GM23338 (cell line): ENCODE results near the gene NAALADL2.

Experiments
- CTCF ChIP-seq, 2 experiments: fragments of 200-600 bp in 1 of 2; sonication (generic) in 1 of 2; conservative IDR thresholded peaks; 2 replicates each; pipeline versions ENCODE4 v1.5.1 to v1.6.1; 2016 to 2017; ENCODE audit warnings: antibody characterized with exemption in 2 of 2, low read depth in 2 of 2, mild to moderate bottlenecking in 2 of 2, moderate library complexity in 1 of 2
- EZH2 ChIP-seq: fragments of 200-600 bp; sonication (generic); IDR thresholded peaks from one replicate; pipeline ENCODE4 v1.8.0; 2017; ENCODE audit warnings: antibody characterized with exemption, mild to moderate bottlenecking, low read depth; ENCODE audit not compliant: unreplicated experiment
- POLR2AphosphoS5 ChIP-seq: IDR thresholded peaks from 2 replicates; pipeline ENCODE4 v1.6.1; 2016; ENCODE audit warnings: antibody characterized with exemption, low read depth

GRCh38 chr3:175826759-175827158 lies 967.6 kb downstream of the NAALADL2 start:
- TF ChIP-seq EZH2 (no peak), POLR2AphosphoS5 (no peak), CTCF (conservative IDR thresholded peaks at IDR 0.05; ENCODE audit: low read depth in 2 of 2) (no peak)
